Stromal cell of bone marrow (primary cell): ENCODE measurements around the gene RNLS.

Source experiments
- DNase-seq: peaks from one replicate; pipeline ENCODE4 v3.0.0-alpha.2; 2012; ENCODE audit warnings: low read depth

Gene RNLS

DNA sequence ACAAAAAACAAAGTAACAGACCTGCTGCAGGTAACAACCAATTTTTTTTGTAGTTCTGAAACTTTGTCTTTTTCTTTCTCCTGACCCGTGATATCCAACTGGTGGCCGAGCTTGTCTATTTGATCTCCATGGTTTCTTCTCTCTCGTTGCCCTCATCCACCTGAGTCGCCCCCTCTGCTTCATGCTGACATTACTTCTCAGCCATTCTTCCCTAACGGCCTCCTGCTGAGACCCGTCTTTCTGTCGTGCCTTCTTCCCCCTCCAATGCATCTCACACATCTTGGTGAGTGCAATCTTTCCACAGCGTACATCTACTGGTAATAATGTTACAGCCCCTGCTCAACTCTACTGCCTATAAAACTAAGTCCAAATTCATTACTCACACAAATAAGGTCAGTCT lies 352.9 kb downstream of the RNLS start:
- no peak for DNase-seq

DNA sequence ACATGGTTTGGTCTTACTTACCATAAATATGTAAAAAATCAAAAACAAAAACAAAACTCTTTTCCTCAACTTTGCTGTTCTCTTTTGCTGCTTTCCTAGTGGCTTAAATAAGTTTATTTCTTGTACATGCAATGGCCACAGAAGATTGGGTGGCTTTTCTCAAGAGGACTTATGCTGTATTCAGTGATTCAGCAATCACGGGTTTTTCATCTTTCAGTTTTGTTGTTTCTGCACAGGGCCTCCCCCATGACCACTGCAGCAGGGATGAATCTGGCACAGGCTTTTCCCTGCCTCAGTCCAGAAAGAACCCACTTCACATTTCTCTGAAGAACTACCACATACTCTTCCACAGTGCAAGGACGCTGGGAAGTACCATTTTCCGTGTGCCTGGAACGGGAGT lies 355.0 kb downstream of the RNLS start:
- DNase-seq = peak; percentile 43

DNA sequence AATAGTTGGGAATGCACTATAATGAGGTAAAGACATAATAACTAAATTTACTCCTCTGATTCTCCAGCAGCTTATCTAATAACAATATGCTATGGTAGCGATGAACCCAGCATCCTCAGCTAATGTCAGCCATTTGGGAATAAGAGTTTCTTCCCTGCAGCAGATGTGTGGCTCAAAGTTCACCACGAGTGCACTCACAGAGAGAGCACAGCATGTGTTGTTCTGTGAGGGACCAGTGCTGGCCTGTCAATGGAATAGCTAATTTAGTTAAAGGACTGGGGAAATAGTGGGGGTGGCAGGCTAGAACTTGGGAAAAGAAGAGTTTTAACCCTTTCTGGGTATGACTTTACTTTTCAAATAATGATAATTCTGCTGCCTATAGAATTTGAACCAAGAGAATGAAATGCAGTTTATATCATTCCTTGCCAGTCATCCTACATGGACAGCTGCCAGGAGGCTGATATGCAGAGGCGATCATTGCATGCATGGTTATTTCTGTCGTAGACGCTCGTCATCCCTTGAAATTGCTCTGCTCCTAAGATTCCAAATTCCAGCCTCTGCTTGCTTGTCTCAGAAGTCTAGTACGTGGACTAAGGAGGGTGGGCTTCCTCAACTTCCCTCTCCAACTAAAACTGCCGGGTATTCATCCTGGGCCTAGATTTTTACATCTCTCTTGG lies 355.6 kb downstream of the RNLS start:
- no peak for DNase-seq

DNA sequence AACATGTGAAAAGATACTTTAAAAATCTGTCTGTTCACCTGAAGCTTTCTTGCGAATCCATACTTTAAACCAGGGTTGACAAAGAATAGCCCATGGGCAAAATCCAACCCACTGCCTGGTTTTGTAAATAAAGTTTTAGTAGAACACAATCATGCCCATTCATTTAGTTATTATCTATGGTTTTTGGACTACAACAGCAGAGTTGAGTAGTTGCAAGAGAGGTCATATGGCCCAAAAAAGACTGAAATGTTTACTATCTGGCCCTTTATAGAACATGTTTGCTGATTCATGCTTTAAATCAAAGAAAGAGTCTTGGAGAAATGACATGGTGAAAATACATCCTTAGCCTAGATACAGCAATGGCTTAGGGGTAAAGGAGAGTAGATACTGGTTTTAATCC lies 356.2 kb downstream of the RNLS start:
- no peak for DNase-seq

DNA sequence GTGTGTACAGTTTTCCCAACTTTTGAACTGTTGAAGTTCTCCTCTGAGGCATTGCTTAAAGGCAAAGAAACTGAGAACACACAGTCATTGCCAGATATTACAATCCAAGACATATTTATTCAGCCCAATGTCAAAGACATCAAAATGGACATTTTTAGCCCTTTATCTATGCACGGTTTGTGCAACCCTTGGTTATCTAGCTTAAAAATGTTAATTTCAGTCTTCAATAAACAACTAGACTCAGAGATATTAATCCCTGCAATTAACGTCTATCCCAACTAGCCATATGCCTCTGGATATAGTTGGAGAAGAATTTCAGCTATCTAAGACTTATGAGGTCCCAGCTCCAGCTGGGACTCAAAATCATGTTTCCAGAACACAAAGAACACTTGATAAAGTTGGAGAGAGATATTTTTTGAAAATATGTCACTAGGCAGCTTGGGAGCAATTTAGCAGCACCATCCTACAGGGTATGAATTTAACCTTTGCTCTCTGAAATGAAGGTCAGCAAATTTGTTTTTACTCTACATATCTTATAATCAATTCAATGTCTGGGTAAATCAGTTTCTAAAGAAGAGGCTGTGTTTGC lies 357.0 kb downstream of the RNLS start:
- no peak for DNase-seq
